Fibroblast of lung (primary cell): ENCODE data around the gene HPCAL1. TPM values are rescaled to one million over a fixed set of nuclear protein-coding genes. Genes with fewer than 3 reads are reported as not detected.

Source experiments
- DNase-seq, 2 donors: peaks; one replicate each; pipeline versions ENCODE4 v3.0.0 to v3.0.0-alpha.2; 2010; ENCODE audit warnings: low read depth in 2 of 2
- H2AFZ ChIP-seq: 2 replicates; pipeline ENCODE4 v1.5.1; 2012; ENCODE audit warnings: low read length, control low read depth, inconsistent platforms
- H3K27ac ChIP-seq: 2 replicates; pipeline ENCODE4 v1.5.1; 2011; ENCODE audit warnings: low read length, control low read depth; ENCODE audit not compliant: insufficient read depth
- H3K27me3 ChIP-seq: 2 replicates; pipeline ENCODE4 v1.5.1; 2011; ENCODE audit warnings: mild to moderate bottlenecking, low read length; ENCODE audit not compliant: control insufficient read depth, insufficient read depth
- H3K36me3 ChIP-seq: 2 replicates; pipeline ENCODE4 v1.5.1; 2011; ENCODE audit warnings: low read length; ENCODE audit not compliant: control insufficient read depth, insufficient read depth
- H3K4me1 ChIP-seq: 2 replicates; pipeline ENCODE4 v1.5.1; 2011; ENCODE audit warnings: low read length; ENCODE audit not compliant: control insufficient read depth, insufficient read depth; ENCODE audit errors: extremely low read depth
- H3K4me2 ChIP-seq: 2 replicates; pipeline ENCODE4 v1.5.1; 2011; ENCODE audit warnings: low read length, control low read depth; ENCODE audit not compliant: insufficient read depth; ENCODE audit errors: extremely low read depth
- H3K4me3 ChIP-seq, 4 experiments: fragments of 200-600 bp in 1 of 4; sonication (generic) in 1 of 4; replicated peaks in 1 of 4; 2 replicates each; pipeline ENCODE4 v1.5.1; 2011 to 2016; ENCODE audit warnings: low read length in 4 of 4, low read depth in 3 of 4, mild to moderate bottlenecking in 3 of 4, control low read depth in 2 of 4, inconsistent platforms in 1 of 4, mixed read lengths in 1 of 4; ENCODE audit not compliant: insufficient read depth in 1 of 4; ENCODE audit errors: control extremely low read depth in 1 of 4
- H3K79me2 ChIP-seq: 2 replicates; pipeline ENCODE4 v1.5.1; 2012; ENCODE audit warnings: mild to moderate bottlenecking, low read length, inconsistent platforms; ENCODE audit not compliant: control insufficient read depth, insufficient read depth
- H3K9ac ChIP-seq: 2 replicates; pipeline ENCODE4 v1.5.1; 2011; ENCODE audit warnings: mild to moderate bottlenecking, low read length, control low read depth; ENCODE audit not compliant: insufficient read depth
- H3K9me3 ChIP-seq: 2 replicates; pipeline ENCODE4 v1.5.1; 2012; ENCODE audit warnings: low read depth, low read length; ENCODE audit not compliant: control insufficient read depth, insufficient read depth
- H4K20me1 ChIP-seq: 2 replicates; pipeline ENCODE4 v1.5.1; 2011; ENCODE audit warnings: low read length; ENCODE audit not compliant: control insufficient read depth, insufficient read depth; ENCODE audit errors: extremely low read depth
- EZH2 ChIP-seq: IDR thresholded peaks from 2 replicates; pipeline ENCODE4 v1.5.1; 2012; ENCODE audit warnings: low read length, control low read depth, mild to moderate bottlenecking; ENCODE audit errors: missing control alignments
- polyA plus RNA-seq, 2 donors: library from polyadenylated mRNA; depleted of rRNA in 1 of 2; stranded (reverse) in 1 of 2; unstranded in 1 of 2; fragments of >200 nt; gene quantifications; 2 replicates each; pipeline ENCODE4 v1.2.1, GENCODE V29; 2011 to 2012; ENCODE audit warnings: missing spikeins in 1 of 2
- total RNA-seq: library from RNA; depleted of rRNA; stranded (reverse); fragments of >200 nt; gene quantifications from 2 replicates; pipeline ENCODE4 v1.2.1, GENCODE V29; 2014
- TF ChIP-seq, protein P1 (sequence below), 2 donors: IDR thresholded peaks in 1 of 2; conservative IDR thresholded peaks in 1 of 2; 1 replicate in 1 of 2; 2 replicates in 1 of 2; pipeline ENCODE4 v1.5.1; 2011 to 2012; ENCODE audit warnings: low read length in 2 of 2, control low read depth in 1 of 2, inconsistent platforms in 1 of 2, low read depth in 1 of 2, mild to moderate bottlenecking in 1 of 2

The HPCAL1 gene
- total and polyA plus RNA-seq, 2 donors (not counting 1 experiment from before 2014, with no cell fraction given): 11.4 to 34.5 TPM

DNA sequence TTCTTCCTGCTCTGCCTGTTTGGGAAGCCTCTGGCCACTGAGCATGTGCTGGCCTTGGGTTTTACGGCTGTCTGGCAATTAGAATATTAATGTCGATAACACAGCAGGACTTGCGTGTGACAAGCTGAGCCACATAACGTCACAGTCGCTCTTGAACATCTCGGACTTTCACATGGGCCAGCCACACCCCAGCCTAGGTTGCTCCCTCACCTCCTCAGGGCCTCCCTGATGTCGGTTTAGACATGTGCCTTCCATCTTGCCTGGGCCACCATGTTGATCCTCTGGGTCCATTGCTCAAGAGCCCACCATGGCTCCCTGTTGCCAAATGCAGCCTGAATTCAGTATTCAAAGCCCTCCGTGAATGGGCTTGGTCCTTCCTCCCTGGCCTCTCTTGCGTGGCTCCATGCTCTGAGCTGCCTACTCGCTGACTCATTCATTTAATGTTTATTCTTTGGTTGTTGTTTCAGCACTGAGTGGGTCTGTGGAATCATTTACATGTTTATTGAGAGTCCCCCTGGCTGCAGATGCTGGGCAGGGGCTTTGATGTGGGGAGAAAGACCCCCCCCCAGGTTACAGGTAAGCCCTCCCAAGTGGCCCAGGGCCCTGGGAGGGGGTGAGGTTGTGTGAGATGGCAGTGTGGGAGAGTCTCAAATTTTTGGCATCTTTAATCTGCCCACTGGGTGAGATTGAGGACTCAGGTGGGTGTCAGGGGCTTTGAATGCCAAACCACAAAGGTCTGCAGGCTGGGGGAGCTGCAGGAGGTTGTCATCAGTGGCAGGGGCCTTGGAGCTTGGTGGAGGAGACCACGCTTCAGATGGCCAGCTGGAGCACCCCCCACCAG is 83.4 kb downstream of the HPCAL1 start:
- H4K20me1 ChIP-seq: no peaks in the 10 kb centered on the region
- no peak for TF ChIP-seq EZH2
- TF ChIP-seq, protein P1, sequence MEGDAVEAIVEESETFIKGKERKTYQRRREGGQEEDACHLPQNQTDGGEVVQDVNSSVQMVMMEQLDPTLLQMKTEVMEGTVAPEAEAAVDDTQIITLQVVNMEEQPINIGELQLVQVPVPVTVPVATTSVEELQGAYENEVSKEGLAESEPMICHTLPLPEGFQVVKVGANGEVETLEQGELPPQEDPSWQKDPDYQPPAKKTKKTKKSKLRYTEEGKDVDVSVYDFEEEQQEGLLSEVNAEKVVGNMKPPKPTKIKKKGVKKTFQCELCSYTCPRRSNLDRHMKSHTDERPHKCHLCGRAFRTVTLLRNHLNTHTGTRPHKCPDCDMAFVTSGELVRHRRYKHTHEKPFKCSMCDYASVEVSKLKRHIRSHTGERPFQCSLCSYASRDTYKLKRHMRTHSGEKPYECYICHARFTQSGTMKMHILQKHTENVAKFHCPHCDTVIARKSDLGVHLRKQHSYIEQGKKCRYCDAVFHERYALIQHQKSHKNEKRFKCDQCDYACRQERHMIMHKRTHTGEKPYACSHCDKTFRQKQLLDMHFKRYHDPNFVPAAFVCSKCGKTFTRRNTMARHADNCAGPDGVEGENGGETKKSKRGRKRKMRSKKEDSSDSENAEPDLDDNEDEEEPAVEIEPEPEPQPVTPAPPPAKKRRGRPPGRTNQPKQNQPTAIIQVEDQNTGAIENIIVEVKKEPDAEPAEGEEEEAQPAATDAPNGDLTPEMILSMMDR (conservative IDR thresholded peaks at IDR 0.05 in 1 of 2, IDR thresholded peaks at IDR 0.05 in 1 of 2; ENCODE audit: low read depth in 1 of 2, low read length in 2 of 2): no peak
- H3K9ac ChIP-seq: no peak overlapping the region
- peaks cover 12% of the 10 kb centered on the region for H3K4me1 ChIP-seq
- H3K4me3 ChIP-seq: no peak overlapping the region
- H2AFZ ChIP-seq: no peak overlapping the region
- H3K36me3 ChIP-seq: no peaks in the 10 kb centered on the region
- no peaks in the 10 kb centered on the region for H3K9me3 ChIP-seq
- H3K4me2 ChIP-seq: no peak overlapping the region
- H3K79me2 ChIP-seq: no peaks in the 10 kb centered on the region
- no peak overlapping the region for H3K27ac ChIP-seq
- H3K27me3 ChIP-seq: no peaks in the 10 kb centered on the region
- DNase-seq: peak; percentile 69 to 76

DNA sequence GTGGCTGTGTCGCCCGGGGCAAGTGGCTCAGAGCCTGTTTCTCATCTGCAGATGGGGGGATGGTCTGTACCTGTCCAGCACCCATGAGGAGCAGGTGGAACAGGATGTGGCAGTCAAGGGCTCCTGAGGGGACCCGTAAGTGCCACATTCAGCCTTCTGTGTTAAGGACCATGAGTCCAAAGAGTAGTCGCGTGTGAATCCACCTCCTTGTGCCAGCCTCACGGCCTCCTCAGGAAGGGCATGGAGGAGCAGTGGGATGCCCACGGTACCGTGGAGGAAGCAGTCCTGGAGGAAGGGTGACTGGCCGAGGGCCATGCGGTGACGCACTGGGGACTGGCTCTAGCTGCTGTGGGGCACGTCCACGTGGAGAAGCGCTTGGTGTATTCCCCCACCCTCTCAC is 84.3 kb downstream of the HPCAL1 start:
- H2AFZ ChIP-seq: no peak overlapping the region
- H3K27me3 ChIP-seq: no peaks in the 10 kb centered on the region
- H4K20me1 ChIP-seq: no peaks in the 10 kb centered on the region
- no peaks in the 10 kb centered on the region for H3K36me3 ChIP-seq
- H3K9ac ChIP-seq: no peak overlapping the region
- DNase-seq: no peak
- no peak for TF ChIP-seq EZH2
- TF ChIP-seq, protein P1 (conservative IDR thresholded peaks at IDR 0.05 in 1 of 2, IDR thresholded peaks at IDR 0.05 in 1 of 2; ENCODE audit: low read depth in 1 of 2, low read length in 2 of 2): no peak
- H3K4me2 ChIP-seq: no peak overlapping the region
- H3K9me3 ChIP-seq: no peaks in the 10 kb centered on the region
- H3K4me1 ChIP-seq: peaks cover 12% of the 10 kb centered on the region
- no peaks in the 10 kb centered on the region for H3K79me2 ChIP-seq
- no peak overlapping the region for H3K4me3 ChIP-seq
- no peak overlapping the region for H3K27ac ChIP-seq

DNA sequence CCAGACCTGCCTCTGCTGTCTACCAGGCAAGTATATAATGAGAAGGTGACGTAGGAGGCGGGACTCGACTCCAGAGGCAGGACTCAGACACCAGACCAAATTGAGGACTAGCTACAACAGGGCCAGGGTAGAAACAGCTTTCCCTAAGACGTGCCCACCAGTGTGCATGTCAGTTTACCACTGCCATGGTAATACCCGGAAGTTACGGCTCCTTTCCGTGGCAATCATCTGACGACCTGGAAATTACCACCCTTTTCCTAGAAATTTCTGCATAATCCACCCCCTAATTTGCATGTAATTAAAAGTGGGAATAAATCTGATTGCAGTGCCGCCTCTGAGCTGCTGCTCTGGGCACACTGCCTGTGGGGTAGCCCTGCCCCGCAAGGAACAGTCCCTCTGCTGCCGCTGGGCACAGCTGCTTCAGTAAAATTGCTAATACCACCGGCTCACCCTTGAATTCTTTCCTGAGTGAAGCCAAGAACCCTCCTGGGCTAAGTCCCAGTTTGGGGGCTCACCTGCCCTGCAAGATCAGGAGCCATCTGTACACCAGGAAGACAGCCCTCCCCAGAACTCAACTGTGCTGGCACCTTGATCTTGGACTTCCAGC is 86.4 kb downstream of the HPCAL1 start:
- Histone ChIP-seq H3K9ac (no peak overlapping the region), H3K36me3 (no peaks in the 10 kb centered on the region)

More for the DNA sequence above, 86.4 kb downstream of the HPCAL1 start:
- H3K27ac ChIP-seq: no peak overlapping the region
- TF ChIP-seq, protein P1 (conservative IDR thresholded peaks at IDR 0.05 in 1 of 2, IDR thresholded peaks at IDR 0.05 in 1 of 2; ENCODE audit: low read depth in 1 of 2, low read length in 2 of 2): no peak
- TF ChIP-seq EZH2: no peak
- H2AFZ ChIP-seq: no peak overlapping the region
- H3K9me3 ChIP-seq: no peaks in the 10 kb centered on the region
- H3K4me2 ChIP-seq: no peak overlapping the region
- no peaks in the 10 kb centered on the region for H3K79me2 ChIP-seq
- H3K4me1 ChIP-seq: peaks cover 12% of the 10 kb centered on the region
- H3K4me3 ChIP-seq: no peak overlapping the region
- no peaks in the 10 kb centered on the region for H3K27me3 ChIP-seq
- H4K20me1 ChIP-seq: no peaks in the 10 kb centered on the region
- DNase-seq: no peak
